Osteoblast (primary cell): Measurements from ENCODE around the gene ZSCAN9. TPM values are rescaled to one million over a fixed set of nuclear protein-coding genes. Genes with fewer than 3 reads are reported as not detected.

ENCODE experiments used
- DNase-seq: peaks from one replicate; pipeline ENCODE4 v3.0.0; 2011; ENCODE audit warnings: low spot score, mixed read lengths; ENCODE audit not compliant: insufficient read length; ENCODE audit errors: missing footprints
- H2AFZ ChIP-seq: 2 replicates; pipeline ENCODE4 v1.6.0; 2011; ENCODE audit warnings: mild to moderate bottlenecking, low read length
- H3K27ac ChIP-seq: 2 replicates; pipeline ENCODE4 v1.5.1; 2011; ENCODE audit warnings: mild to moderate bottlenecking, low read depth, low read length, moderate library complexity
- H3K27me3 ChIP-seq: 2 replicates; pipeline ENCODE4 v1.6.0; 2012; ENCODE audit warnings: mild to moderate bottlenecking, control low read depth, inconsistent platforms, low read length, moderate library complexity; ENCODE audit not compliant: insufficient read depth
- H3K36me3 ChIP-seq: 2 replicates; pipeline ENCODE4 v1.5.1; 2011; ENCODE audit warnings: mild to moderate bottlenecking, low read length, control low read depth, moderate library complexity; ENCODE audit not compliant: insufficient read depth
- H3K4me1 ChIP-seq: 2 replicates; pipeline ENCODE4 v1.5.1; 2011; ENCODE audit warnings: mild to moderate bottlenecking, low read length, control low read depth, moderate library complexity; ENCODE audit not compliant: insufficient read depth
- H3K4me2 ChIP-seq: 2 replicates; pipeline ENCODE4 v1.6.0; 2011; ENCODE audit warnings: mild to moderate bottlenecking, low read length; ENCODE audit not compliant: insufficient read depth
- H3K4me3 ChIP-seq: fragments of 200-600 bp; sonication (generic); 3 replicates; pipeline ENCODE4 v1.5.1; 2012; ENCODE audit warnings: mild to moderate bottlenecking, low read length, inconsistent platforms; ENCODE audit not compliant: insufficient read depth
- H3K79me2 ChIP-seq: 2 replicates; pipeline ENCODE4 v1.6.0; 2012; ENCODE audit warnings: mild to moderate bottlenecking, low read length, control low read depth, inconsistent platforms; ENCODE audit not compliant: insufficient read depth
- H3K9me3 ChIP-seq: 2 replicates; pipeline ENCODE4 v1.5.1; 2011; ENCODE audit warnings: low read depth, low read length, control low read depth
- H4K20me1 ChIP-seq: 2 replicates; pipeline ENCODE4 v1.6.0; 2012; ENCODE audit warnings: mild to moderate bottlenecking, low read length, control low read depth; ENCODE audit not compliant: insufficient read depth
- CTCF ChIP-seq: IDR thresholded peaks from 2 replicates; pipeline ENCODE4 v1.5.1; 2011; ENCODE audit warnings: mild to moderate bottlenecking, low read depth, low read length, moderate library complexity; ENCODE audit errors: extremely low read depth
- total RNA-seq: library from RNA; depleted of rRNA; stranded (reverse); fragments of >200 nt; gene quantifications from 2 replicates; pipeline ENCODE4 v1.2.3, GENCODE V29; 2012

ZSCAN9 gene
- total RNA-seq, 1 donor: 10.9 TPM

DNA sequence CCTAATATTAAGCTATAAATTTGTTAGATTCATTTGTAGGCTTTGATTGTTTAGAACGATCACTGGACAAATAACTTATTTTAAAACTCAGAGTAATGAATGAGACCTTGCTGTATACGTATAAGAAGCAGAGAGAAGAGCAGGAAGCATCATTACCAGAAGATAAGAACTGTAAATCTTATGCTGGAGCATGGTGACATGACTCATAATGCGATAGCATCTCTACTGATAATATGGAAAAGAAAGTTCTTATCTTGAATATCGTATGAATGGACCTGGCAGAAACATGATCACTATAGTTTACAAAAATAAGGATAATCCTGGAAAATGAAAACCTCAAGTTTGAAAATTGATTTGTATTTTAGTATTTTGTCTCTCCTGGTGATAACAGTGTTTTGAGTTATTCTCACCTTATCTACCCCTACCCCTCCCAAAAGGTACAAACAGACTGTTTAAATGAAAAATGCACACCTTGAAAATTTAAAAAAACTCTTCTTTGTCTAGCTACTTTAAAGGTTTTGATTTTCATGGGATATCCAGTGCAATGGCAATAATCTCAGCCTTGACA, 39.8 kb downstream of the ZSCAN9 start:
- TF ChIP-seq CTCF: no peak
- Histone ChIP-seq H3K79me2 (peaks cover 17% of the 10 kb centered on the region), H3K4me3 (no peak overlapping the region), H3K36me3 (no peaks in the 10 kb centered on the region), H3K27ac (no peak overlapping the region), H3K4me2 (no peak overlapping the region), H3K9me3 (no peaks in the 10 kb centered on the region), H2AFZ (no peak overlapping the region), H4K20me1 (no peaks in the 10 kb centered on the region), H3K4me1 (peaks cover 11% of the 10 kb centered on the region), H3K27me3 (no peaks in the 10 kb centered on the region)
- no peak for DNase-seq

GRCh38 chr6:28266563-28266961, 41.5 kb downstream of the ZSCAN9 start:
- TF ChIP-seq CTCF: no peak
- peaks cover 31% of the 10 kb centered on the region for H3K79me2 ChIP-seq

DNA sequence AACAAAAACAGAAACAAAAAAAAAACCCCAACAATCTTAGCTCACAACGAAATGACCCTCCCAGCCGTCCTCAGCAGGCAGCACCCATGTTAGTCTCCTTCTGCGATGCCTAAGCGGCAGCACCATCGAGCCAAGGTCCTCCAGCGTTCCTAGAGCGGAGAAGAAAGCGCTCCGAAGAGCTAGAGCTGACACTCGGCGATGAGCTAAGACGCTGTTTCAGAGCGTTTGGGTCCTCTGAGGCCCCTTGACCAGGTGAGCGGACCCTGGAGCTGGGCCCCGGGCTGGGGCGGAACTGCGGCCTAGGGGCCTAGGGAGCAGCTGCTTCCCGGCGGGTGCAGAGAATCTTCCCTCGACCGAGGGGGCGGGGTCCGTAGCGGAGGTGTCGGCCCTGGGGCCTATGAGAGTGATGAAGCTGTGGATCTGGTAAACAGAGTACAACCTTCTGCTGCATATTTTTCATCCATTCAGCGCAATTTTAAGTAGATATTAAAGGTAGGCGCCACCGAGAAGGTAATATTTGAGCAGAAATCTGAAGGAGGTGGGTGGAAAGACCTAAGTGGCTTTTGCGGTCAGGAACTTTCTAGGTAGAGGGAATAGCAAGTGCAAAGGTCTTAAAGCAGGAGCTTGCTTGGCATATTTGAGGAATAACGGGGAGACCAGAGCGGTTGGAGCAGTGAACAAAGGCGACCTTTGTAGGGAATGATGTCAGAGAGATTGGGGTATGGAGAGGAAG, 42.1 kb downstream of the ZSCAN9 start, which contains the start of gene ZSCAN26:
Gene ZSCAN26, plus strand, starts transcription at position 182 of the 733 bp plus-strand sequence. CDS start 4,777 bp downstream, outside the sequence.
- Histone ChIP-seq H3K79me2 (peaks cover 33% of the 10 kb centered on the region), H3K27ac (peak within 1 kb of the TSS; percentile 77), H2AFZ (peak within 1 kb of the TSS; percentile 94), H4K20me1 (no peaks in the 10 kb centered on the region), H3K27me3 (no peaks in the 10 kb centered on the region), H3K4me1 (peaks cover 11% of the 10 kb centered on the region), H3K9me3 (no peaks in the 10 kb centered on the region), H3K4me3 (peak within 1 kb of the TSS; percentile 81), H3K4me2 (peak within 1 kb of the TSS; percentile 96), H3K36me3 (peaks cover 4% of the 10 kb centered on the region)
- TF ChIP-seq CTCF: no peak
- DNase-seq: peak; percentile 86

More at GRCh38 chr6:28266563-28266961, 41.5 kb downstream of the ZSCAN9 start:
- Histone ChIP-seq H4K20me1 (no peaks in the 10 kb centered on the region), H3K36me3 (no peaks in the 10 kb centered on the region), H3K4me1 (peaks cover 11% of the 10 kb centered on the region), H3K4me2 (peak overlapping the region; percentile 96), H2AFZ (peak overlapping the region; percentile 94), H3K27me3 (no peaks in the 10 kb centered on the region), H3K4me3 (peak overlapping the region; percentile 81), H3K9me3 (no peaks in the 10 kb centered on the region), H3K27ac (peak overlapping the region; percentile 77)
- DNase-seq: no peak

DNA sequence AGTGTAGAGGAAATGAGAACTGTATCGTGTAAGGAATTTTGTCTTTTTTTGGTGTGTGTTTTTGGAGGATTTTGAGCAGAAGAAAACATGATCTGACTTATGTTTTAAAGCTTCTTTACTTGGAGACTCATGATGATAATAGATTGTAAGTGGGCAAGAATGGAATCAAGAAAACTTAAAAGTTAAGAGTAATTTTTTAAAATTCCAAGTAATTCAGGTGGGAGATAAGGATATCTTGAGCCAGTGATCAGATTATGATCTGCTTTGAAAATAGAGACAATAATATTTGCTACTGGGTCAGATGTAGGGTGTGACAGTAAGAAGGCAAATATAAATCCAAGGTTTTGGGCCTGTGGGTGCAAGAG, 42.6 kb downstream of the ZSCAN9 start:
- TF ChIP-seq CTCF: no peak
- H3K4me3 ChIP-seq: peak overlapping the region; percentile 81
- H3K4me2 ChIP-seq: peak overlapping the region; percentile 96
- peaks cover 10% of the 10 kb centered on the region for H3K36me3 ChIP-seq
- H2AFZ ChIP-seq: peak overlapping the region; percentile 94
- H3K4me1 ChIP-seq: peaks cover 11% of the 10 kb centered on the region
- no peaks in the 10 kb centered on the region for H3K9me3 ChIP-seq
- H3K79me2 ChIP-seq: peaks cover 33% of the 10 kb centered on the region
- no peak for DNase-seq
- peak overlapping the region; percentile 77 for H3K27ac ChIP-seq
- H4K20me1 ChIP-seq: no peaks in the 10 kb centered on the region
- no peaks in the 10 kb centered on the region for H3K27me3 ChIP-seq
